HepG2 (cell line): ENCODE data around the gene TPSD1. TPM values are rescaled to one million over a fixed set of nuclear protein-coding genes. Genes with fewer than 3 reads are reported as not detected.

ENCODE experiments used
- ELF3 ChIP-seq: IDR thresholded peaks from 2 replicates; pipeline ENCODE4 v1.6.1; 2016; ENCODE audit warnings: missing genetic modification reagents, missing compliant biosample characterization
- ERF ChIP-seq: IDR thresholded peaks from 2 replicates; pipeline ENCODE4 v1.6.1; 2018; ENCODE audit warnings: missing biosample characterization, missing genetic modification reagents
- GZF1 ChIP-seq: sonication (generic); formaldehyde crosslinking; IDR thresholded peaks from 2 replicates; pipeline ENCODE4 v1.5.1; 2020; ENCODE audit warnings: mild to moderate bottlenecking, missing genetic modification reagents
- PHF5A ChIP-seq: IDR thresholded peaks from one replicate; pipeline ENCODE4 v1.6.1; 2018; ENCODE audit warnings: low read depth, missing genetic modification reagents; ENCODE audit not compliant: unreplicated experiment
- RNF2 ChIP-seq: fragments of 450-650 bp; conservative IDR thresholded peaks from 2 replicates; pipeline ENCODE4 v1.6.1; 2016; ENCODE audit warnings: low read depth
- U2AF1 ChIP-seq: fragments of 200-400 bp; formaldehyde crosslinking; optimal IDR thresholded peaks from 2 replicates; pipeline ENCODE3; 2017; ENCODE audit warnings: mild to moderate bottlenecking, low read depth, low read length
- ZMYM3 ChIP-seq: sonication (generic); formaldehyde crosslinking; IDR thresholded peaks from 2 replicates; pipeline ENCODE4 v1.5.1; 2020; ENCODE audit warnings: mild to moderate bottlenecking, missing genetic modification reagents
- ZNF263 ChIP-seq: sonication (generic); formaldehyde crosslinking; IDR thresholded peaks from 2 replicates; pipeline ENCODE4 v1.4.0; 2020; ENCODE audit warnings: missing genetic modification reagents
- ZNF34 ChIP-seq: sonication (generic); formaldehyde crosslinking; IDR thresholded peaks from 2 replicates; pipeline ENCODE4 v1.4.0; 2020; ENCODE audit warnings: mild to moderate bottlenecking, missing genetic modification reagents, borderline replicate concordance
- polyA plus RNA-seq, 8 experiments: library from polyadenylated mRNA; depleted of rRNA in 3 of 8; stranded (reverse) in 7 of 8; unstranded in 1 of 8; fragments of >200 nt; fragmentation: Illumina TruSeq in 4 of 8; extraction: Trizol in 4 of 8; gene quantifications; 2 replicates each; pipeline versions ENCODE4 v1.2.1 to v1.2.3, GENCODE V29; 2011 to 2016; ENCODE audit warnings: low read depth in 4 of 8, missing spikeins in 1 of 8, mixed read lengths in 1 of 8; ENCODE audit not compliant: insufficient read depth in 1 of 8
- total RNA-seq, 5 experiments: library from RNA; depleted of rRNA; stranded (reverse); fragments of >200 nt; fragmentation: Illumina TruSeq; extraction: Trizol; gene quantifications; 2 replicates each; pipeline ENCODE4 v1.2.3, GENCODE V29; 2016; ENCODE audit warnings: low read depth in 1 of 5
- TF ChIP-seq, protein P1 (sequence below): sonication (generic); formaldehyde crosslinking; IDR thresholded peaks from 2 replicates; pipeline ENCODE4 v1.9.0; 2021; ENCODE audit warnings: mild to moderate bottlenecking, missing genetic modification reagents
- TF ChIP-seq, protein P2 (sequence below): sonication (generic); formaldehyde crosslinking; IDR thresholded peaks from 2 replicates; pipeline ENCODE4 v1.5.0; 2020; ENCODE audit warnings: mild to moderate bottlenecking, missing genetic modification reagents

Gene TPSD1
- total and polyA plus RNA-seq, 2 of the 13 experiments (the other 11 are each of a cell fraction or from before 2014, with no cell fraction given) = not detected

DNA sequence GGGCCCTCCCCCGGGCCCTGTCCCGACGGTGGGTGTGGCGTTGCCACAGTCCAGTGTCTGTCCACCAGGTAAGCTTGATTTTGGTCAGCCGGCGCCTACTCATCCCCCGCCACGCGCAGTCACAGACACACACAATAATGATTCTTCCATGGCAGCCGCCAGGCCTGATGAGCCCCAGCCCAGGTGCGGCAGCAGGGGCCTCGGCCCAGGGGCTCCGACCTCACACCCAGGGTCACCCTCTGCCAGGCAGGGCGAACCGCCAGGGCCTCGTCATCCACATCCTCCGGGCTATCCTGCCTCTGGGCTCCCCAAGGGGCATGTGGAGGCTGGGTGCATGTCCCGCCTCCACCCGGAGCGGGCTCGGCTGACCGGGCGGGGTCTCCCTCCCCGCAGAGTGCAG lies 38.3 kb upstream of the TPSD1 start (continued):
- TF ChIP-seq, protein P1, sequence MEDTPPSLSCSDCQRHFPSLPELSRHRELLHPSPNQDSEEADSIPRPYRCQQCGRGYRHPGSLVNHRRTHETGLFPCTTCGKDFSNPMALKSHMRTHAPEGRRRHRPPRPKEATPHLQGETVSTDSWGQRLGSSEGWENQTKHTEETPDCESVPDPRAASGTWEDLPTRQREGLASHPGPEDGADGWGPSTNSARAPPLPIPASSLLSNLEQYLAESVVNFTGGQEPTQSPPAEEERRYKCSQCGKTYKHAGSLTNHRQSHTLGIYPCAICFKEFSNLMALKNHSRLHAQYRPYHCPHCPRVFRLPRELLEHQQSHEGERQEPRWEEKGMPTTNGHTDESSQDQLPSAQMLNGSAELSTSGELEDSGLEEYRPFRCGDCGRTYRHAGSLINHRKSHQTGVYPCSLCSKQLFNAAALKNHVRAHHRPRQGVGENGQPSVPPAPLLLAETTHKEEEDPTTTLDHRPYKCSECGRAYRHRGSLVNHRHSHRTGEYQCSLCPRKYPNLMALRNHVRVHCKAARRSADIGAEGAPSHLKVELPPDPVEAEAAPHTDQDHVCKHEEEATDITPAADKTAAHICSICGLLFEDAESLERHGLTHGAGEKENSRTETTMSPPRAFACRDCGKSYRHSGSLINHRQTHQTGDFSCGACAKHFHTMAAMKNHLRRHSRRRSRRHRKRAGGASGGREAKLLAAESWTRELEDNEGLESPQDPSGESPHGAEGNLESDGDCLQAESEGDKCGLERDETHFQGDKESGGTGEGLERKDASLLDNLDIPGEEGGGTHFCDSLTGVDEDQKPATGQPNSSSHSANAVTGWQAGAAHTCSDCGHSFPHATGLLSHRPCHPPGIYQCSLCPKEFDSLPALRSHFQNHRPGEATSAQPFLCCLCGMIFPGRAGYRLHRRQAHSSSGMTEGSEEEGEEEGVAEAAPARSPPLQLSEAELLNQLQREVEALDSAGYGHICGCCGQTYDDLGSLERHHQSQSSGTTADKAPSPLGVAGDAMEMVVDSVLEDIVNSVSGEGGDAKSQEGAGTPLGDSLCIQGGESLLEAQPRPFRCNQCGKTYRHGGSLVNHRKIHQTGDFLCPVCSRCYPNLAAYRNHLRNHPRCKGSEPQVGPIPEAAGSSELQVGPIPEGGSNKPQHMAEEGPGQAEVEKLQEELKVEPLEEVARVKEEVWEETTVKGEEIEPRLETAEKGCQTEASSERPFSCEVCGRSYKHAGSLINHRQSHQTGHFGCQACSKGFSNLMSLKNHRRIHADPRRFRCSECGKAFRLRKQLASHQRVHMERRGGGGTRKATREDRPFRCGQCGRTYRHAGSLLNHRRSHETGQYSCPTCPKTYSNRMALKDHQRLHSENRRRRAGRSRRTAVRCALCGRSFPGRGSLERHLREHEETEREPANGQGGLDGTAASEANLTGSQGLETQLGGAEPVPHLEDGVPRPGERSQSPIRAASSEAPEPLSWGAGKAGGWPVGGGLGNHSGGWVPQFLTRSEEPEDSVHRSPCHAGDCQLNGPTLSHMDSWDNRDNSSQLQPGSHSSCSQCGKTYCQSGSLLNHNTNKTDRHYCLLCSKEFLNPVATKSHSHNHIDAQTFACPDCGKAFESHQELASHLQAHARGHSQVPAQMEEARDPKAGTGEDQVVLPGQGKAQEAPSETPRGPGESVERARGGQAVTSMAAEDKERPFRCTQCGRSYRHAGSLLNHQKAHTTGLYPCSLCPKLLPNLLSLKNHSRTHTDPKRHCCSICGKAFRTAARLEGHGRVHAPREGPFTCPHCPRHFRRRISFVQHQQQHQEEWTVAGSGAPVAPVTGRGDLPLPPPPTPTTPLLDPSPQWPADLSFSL (CRISPR knock-in tag) = no peak
- TF ChIP-seq ELF3 = no peak
- no peak for TF ChIP-seq ZNF263
- TF ChIP-seq GZF1 (CRISPR knock-in tag) = no peak
- no peak for TF ChIP-seq PHF5A (CRISPR knock-in tag)
- no peak for TF ChIP-seq ERF (CRISPR knock-in tag)
- no peak for TF ChIP-seq RNF2
- TF ChIP-seq, protein P2, sequence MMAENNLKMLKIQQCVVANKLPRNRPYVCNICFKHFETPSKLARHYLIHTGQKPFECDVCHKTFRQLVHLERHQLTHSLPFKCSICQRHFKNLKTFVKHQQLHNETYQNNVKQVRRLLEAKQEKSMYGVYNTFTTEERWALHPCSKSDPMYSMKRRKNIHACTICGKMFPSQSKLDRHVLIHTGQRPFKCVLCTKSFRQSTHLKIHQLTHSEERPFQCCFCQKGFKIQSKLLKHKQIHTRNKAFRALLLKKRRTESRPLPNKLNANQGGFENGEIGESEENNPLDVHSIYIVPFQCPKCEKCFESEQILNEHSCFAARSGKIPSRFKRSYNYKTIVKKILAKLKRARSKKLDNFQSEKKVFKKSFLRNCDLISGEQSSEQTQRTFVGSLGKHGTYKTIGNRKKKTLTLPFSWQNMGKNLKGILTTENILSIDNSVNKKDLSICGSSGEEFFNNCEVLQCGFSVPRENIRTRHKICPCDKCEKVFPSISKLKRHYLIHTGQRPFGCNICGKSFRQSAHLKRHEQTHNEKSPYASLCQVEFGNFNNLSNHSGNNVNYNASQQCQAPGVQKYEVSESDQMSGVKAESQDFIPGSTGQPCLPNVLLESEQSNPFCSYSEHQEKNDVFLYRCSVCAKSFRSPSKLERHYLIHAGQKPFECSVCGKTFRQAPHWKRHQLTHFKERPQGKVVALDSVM = no peak
- TF ChIP-seq U2AF1 = no peak
- no peak for TF ChIP-seq ZMYM3 (CRISPR knock-in tag)
- no peak for TF ChIP-seq ZNF34 (CRISPR knock-in tag)
